ENCODE results near the gene FXN. TPM values are rescaled to one million over a fixed set of nuclear protein-coding genes. Genes with fewer than 3 reads are reported as not detected.
"Not testable (repeated sequence)": the region's sequence is repeated elsewhere in the genome, so short reads cannot be mapped to it uniquely, and the experiment has no call there.

The FXN gene
- total RNA-seq, 2 donors from 2014 or later, result 0.68 to 4.0 TPM

GRCh38 chr9:69109152-69109551 lies 73.6 kb downstream of the FXN start:
- no peak for TF ChIP-seq CTCF (IDR thresholded peaks at IDR 0.05)
- no peaks in the 10 kb centered on the region for H3K27me3 ChIP-seq (replicated peaks; ENCODE audit: insufficient read depth)
- no peaks in the 10 kb centered on the region for H3K9me3 ChIP-seq
- H3K27ac ChIP-seq, result no peak overlapping the region
- no peak for DNase-seq (ENCODE audit: low spot score)
- peaks cover 11 to 12% of the 10 kb centered on the region in 2 donors for H3K4me1 ChIP-seq (ENCODE audit: control insufficient read depth in 1 of 2, low read depth in 2 of 2)
- no peak for ATAC-seq (ENCODE audit: insufficient number of reproducible peaks, low FRiP score, low read depth)
- no peak overlapping the region for H3K4me3 ChIP-seq
- no peaks in the 10 kb centered on the region for H3K36me3 ChIP-seq

GRCh38 chr9:69112646-69113045 lies 77.1 kb downstream of the FXN start:
- DNase-seq (ENCODE audit: low spot score), result not testable (repeated sequence)

GRCh38 chr9:69115621-69116020 lies 80.1 kb downstream of the FXN start:
- no peak for TF ChIP-seq CTCF (IDR thresholded peaks at IDR 0.05)
- no peak for ATAC-seq (ENCODE audit: insufficient number of reproducible peaks, low FRiP score, low read depth)
- no peaks in the 10 kb centered on the region for H3K27me3 ChIP-seq (replicated peaks; ENCODE audit: insufficient read depth)
- DNase-seq (ENCODE audit: low spot score), result no peak
- H3K36me3 ChIP-seq, result no peaks in the 10 kb centered on the region
- H3K4me3 ChIP-seq, result no peak overlapping the region
- no peak overlapping the region for H3K27ac ChIP-seq
- peaks cover 0 to 4% of the 10 kb centered on the region in 2 donors for H3K4me1 ChIP-seq (ENCODE audit: control insufficient read depth in 1 of 2, low read depth in 2 of 2)
- H3K9me3 ChIP-seq, result no peaks in the 10 kb centered on the region

More at GRCh38 chr9:69112646-69113045, 77.1 kb downstream of the FXN start:
- H3K36me3 ChIP-seq; H3K4me3 ChIP-seq; H3K9me3 ChIP-seq; H3K27ac ChIP-seq; H3K4me1 ChIP-seq (ENCODE audit: control insufficient read depth in 1 of 2, low read depth in 2 of 2); H3K27me3 ChIP-seq (replicated peaks; ENCODE audit: insufficient read depth); ATAC-seq (ENCODE audit: insufficient number of reproducible peaks, low FRiP score, low read depth): not testable (repeated sequence)

- Histone ChIP-seq H3K4me1 (ENCODE audit: control insufficient read depth in 1 of 2, low read depth in 2 of 2) (peaks cover 0 to 14% of the 10 kb centered on the region in 2 donors), H3K27me3 (replicated peaks; ENCODE audit: insufficient read depth) (no peaks in the 10 kb centered on the region), H3K9me3 (no peaks in the 10 kb centered on the region), H3K4me3 (no peak overlapping the region), H3K36me3 (no peaks in the 10 kb centered on the region), H3K27ac (no peak overlapping the region)
- DNase-seq (ENCODE audit: low spot score) (no peak), ATAC-seq (ENCODE audit: insufficient number of reproducible peaks, low FRiP score, low read depth) (no peak)
- no peak for TF ChIP-seq CTCF (IDR thresholded peaks at IDR 0.05)
These were observed 83.1 kb downstream of the FXN start for GRCh38 chr9:69118656-69119055.

GRCh38 chr9:69120380-69121154 lies 85.0 kb downstream of the FXN start:
- TF ChIP-seq CTCF (IDR thresholded peaks at IDR 0.05), result no peak
- Histone ChIP-seq H3K4me1 (ENCODE audit: control insufficient read depth in 1 of 2, low read depth in 2 of 2) (peaks cover 0 to 14% of the 10 kb centered on the region in 2 donors), H3K27me3 (replicated peaks; ENCODE audit: insufficient read depth) (no peaks in the 10 kb centered on the region), H3K36me3 (no peaks in the 10 kb centered on the region), H3K4me3 (peak overlapping the region; percentile 87), H3K27ac (peak overlapping the region; percentile 77 to 89), H3K9me3 (no peaks in the 10 kb centered on the region)
- no peak for ATAC-seq (ENCODE audit: insufficient number of reproducible peaks, low FRiP score, low read depth)
- DNase-seq (ENCODE audit: low spot score), result no peak

Data from thoracic aorta (tissue), 2 donors.